Mesendoderm (in vitro differentiated cells): ENCODE results near the gene BTBD18.

ENCODE experiments used
- DNase-seq: peaks from one replicate; pipeline ENCODE4 v3.0.0; 2013
- H2AK5ac ChIP-seq: 2 replicates; pipeline ENCODE4 v1.6.1; 2013; ENCODE audit warnings: low read length, inconsistent platforms
- H2BK120ac ChIP-seq: 2 replicates; pipeline ENCODE4 v1.6.1; 2013; ENCODE audit warnings: low read depth, mild to moderate bottlenecking, low read length, moderate library complexity, mixed read lengths
- H2BK15ac ChIP-seq: replicated peaks from 2 replicates; pipeline ENCODE4 v1.6.1; 2013; ENCODE audit warnings: low read depth, mild to moderate bottlenecking, moderate library complexity
- H2BK5ac ChIP-seq: 2 replicates; pipeline ENCODE4 v1.6.1; 2013; ENCODE audit warnings: low read length, inconsistent platforms
- H3K18ac ChIP-seq: 2 replicates; pipeline ENCODE4 v1.6.1; 2013; ENCODE audit warnings: mild to moderate bottlenecking, low read length, mixed read lengths
- H3K23ac ChIP-seq: one replicate; pipeline ENCODE4 v1.6.1; 2013; ENCODE audit warnings: low read length
- H3K27ac ChIP-seq: 2 replicates; pipeline ENCODE4 v1.5.1; 2013; ENCODE audit warnings: low read depth, mild to moderate bottlenecking, inconsistent platforms, low read length, moderate library complexity
- H3K27me3 ChIP-seq: 2 replicates; pipeline ENCODE4 v1.6.1; 2013; ENCODE audit warnings: low read length, control low read depth, mild to moderate bottlenecking, inconsistent platforms; ENCODE audit not compliant: insufficient read depth, poor library complexity
- H3K36me3 ChIP-seq: 2 replicates; pipeline ENCODE4 v1.6.1; 2013; ENCODE audit warnings: low read length, inconsistent platforms; ENCODE audit not compliant: control insufficient read depth, insufficient read depth
- H3K4ac ChIP-seq: one replicate; pipeline ENCODE4 v1.6.1; 2013; ENCODE audit warnings: low read depth, mild to moderate bottlenecking, low read length, moderate library complexity
- H3K4me1 ChIP-seq: 2 replicates; pipeline ENCODE4 v1.6.1; 2013; ENCODE audit warnings: low read depth, low read length, inconsistent platforms; ENCODE audit not compliant: control insufficient read depth
- H3K4me2 ChIP-seq: 2 replicates; pipeline ENCODE4 v1.6.1; 2013; ENCODE audit warnings: low read length
- H3K4me3 ChIP-seq: 2 replicates; pipeline ENCODE4 v1.5.1; 2013; ENCODE audit warnings: mild to moderate bottlenecking, low read length
- H3K56ac ChIP-seq: one replicate; pipeline ENCODE4 v1.6.1; 2013; ENCODE audit warnings: low read length
- H3K79me1 ChIP-seq: 2 replicates; pipeline ENCODE4 v1.6.1; 2013; ENCODE audit warnings: low read length, inconsistent platforms
- H3K79me2 ChIP-seq: 2 replicates; pipeline ENCODE4 v1.6.1; 2013; ENCODE audit warnings: mild to moderate bottlenecking, low read length; ENCODE audit not compliant: control insufficient read depth, insufficient read depth
- H3K9ac ChIP-seq: 2 replicates; pipeline ENCODE4 v1.6.1; 2013; ENCODE audit warnings: low read length, inconsistent platforms
- H4K5ac ChIP-seq: one replicate; pipeline ENCODE4 v1.6.1; 2013; ENCODE audit warnings: low read length
- H4K8ac ChIP-seq: one replicate; pipeline ENCODE4 v1.6.1; 2013; ENCODE audit warnings: low read depth, mild to moderate bottlenecking, control low read depth, low read length, moderate library complexity
- WGBS: extraction: QIAGEN DNeasy Blood & Tissue Kit; methylation state at CpG from one replicate; pipeline ENCODE4 v1.1.7; 2013; ENCODE audit warnings: low lambda C conversion rate, missing lambda C conversion rate; ENCODE audit not compliant: insufficient coverage; ENCODE audit errors: extremely low coverage; 5-methylcytosine and 5-hydroxymethylcytosine counted together

BTBD18 gene

GRCh38 chr11:57778318-57779037, 26.9 kb upstream of the BTBD18 start:
- peak overlapping the region; percentile 79 for H3K56ac ChIP-seq
- H2BK15ac ChIP-seq: no peak overlapping the region
- no peak overlapping the region for H3K4me3 ChIP-seq
- H3K36me3 ChIP-seq: no peaks in the 10 kb centered on the region
- peaks cover 68% of the 10 kb centered on the region for H3K79me2 ChIP-seq
- H2AK5ac ChIP-seq: no peak overlapping the region
- no peak overlapping the region for H3K4me2 ChIP-seq
- no peak overlapping the region for H3K4ac ChIP-seq
- H3K27ac ChIP-seq: peak overlapping the region; percentile 92
- peaks cover 40% of the 10 kb centered on the region for H3K4me1 ChIP-seq
- no peak overlapping the region for H3K23ac ChIP-seq
- WGBS: no CpG with 5 or more reads among the region's 6 CpGs
- peak overlapping the region; percentile 52 for H2BK5ac ChIP-seq
- DNase-seq: peak; percentile 99
- H4K5ac ChIP-seq: no peak overlapping the region
- H3K27me3 ChIP-seq: no peaks in the 10 kb centered on the region
- no peak overlapping the region for H4K8ac ChIP-seq
- H2BK120ac ChIP-seq: peak overlapping the region; percentile 7
- peak overlapping the region; percentile 61 for H3K18ac ChIP-seq
- peak overlapping the region; percentile 63 for H3K9ac ChIP-seq
- no peaks in the 10 kb centered on the region for H3K79me1 ChIP-seq

- Histone ChIP-seq H3K4me1 (peaks cover 40% of the 10 kb centered on the region), H3K4ac (peak overlapping the region; percentile 93), H3K79me1 (no peaks in the 10 kb centered on the region), H3K4me3 (no peak overlapping the region), H3K23ac (no peak overlapping the region), H2BK120ac (peak overlapping the region; percentile 7), H3K56ac (peak overlapping the region; percentile 79), H2BK15ac (no peak overlapping the region), H2BK5ac (peak overlapping the region; percentile 52), H3K9ac (peak overlapping the region; percentile 63), H3K27me3 (no peaks in the 10 kb centered on the region), H4K8ac (no peak overlapping the region), H3K4me2 (no peak overlapping the region), H2AK5ac (peak overlapping the region; percentile 37), H3K18ac (peak overlapping the region; percentile 61), H3K36me3 (no peaks in the 10 kb centered on the region), H4K5ac (no peak overlapping the region), H3K27ac (peak overlapping the region; percentile 92), H3K79me2 (peaks cover 69% of the 10 kb centered on the region)
- DNase-seq: peak; percentile 66
- no CpG with 5 or more reads among the region's 3 CpGs for WGBS
These were observed 26.3 kb upstream of the BTBD18 start for GRCh38 chr11:57777969-57778317.

- no peak overlapping the region for H3K18ac ChIP-seq
- H3K4me1 ChIP-seq: peaks cover 39% of the 10 kb centered on the region
- WGBS: no CpG with 5 or more reads among the region's 2 CpGs
- H2BK15ac ChIP-seq: no peak overlapping the region
- no peak overlapping the region for H4K5ac ChIP-seq
- no peak overlapping the region for H2AK5ac ChIP-seq
- no peak overlapping the region for H2BK120ac ChIP-seq
- peaks cover 72% of the 10 kb centered on the region for H3K79me2 ChIP-seq
- no peak overlapping the region for H3K9ac ChIP-seq
- H2BK5ac ChIP-seq: no peak overlapping the region
- H3K23ac ChIP-seq: no peak overlapping the region
- DNase-seq: no peak
- H3K56ac ChIP-seq: peak overlapping the region; percentile 57
- no peak overlapping the region for H3K4me3 ChIP-seq
- H3K79me1 ChIP-seq: no peaks in the 10 kb centered on the region
- H3K4me2 ChIP-seq: no peak overlapping the region
- H3K27me3 ChIP-seq: no peaks in the 10 kb centered on the region
- H3K36me3 ChIP-seq: no peaks in the 10 kb centered on the region
- H3K27ac ChIP-seq: peak overlapping the region; percentile 92
- no peak overlapping the region for H3K4ac ChIP-seq
- no peak overlapping the region for H4K8ac ChIP-seq
These were observed 25.1 kb upstream of the BTBD18 start for GRCh38 chr11:57776577-57777210.

- Histone ChIP-seq H3K79me2 (peaks cover 77% of the 10 kb centered on the region), H3K79me1 (no peaks in the 10 kb centered on the region), H3K36me3 (no peaks in the 10 kb centered on the region), H2BK5ac (no peak overlapping the region), H2AK5ac (peak overlapping the region; percentile 35), H3K23ac (no peak overlapping the region), H3K18ac (peak overlapping the region; percentile 62), H4K5ac (no peak overlapping the region), H3K4me1 (peaks cover 39% of the 10 kb centered on the region), H4K8ac (no peak overlapping the region), H3K4ac (no peak overlapping the region), H3K56ac (peak overlapping the region; percentile 62), H3K4me3 (no peak overlapping the region), H3K27ac (peak overlapping the region; percentile 77), H3K4me2 (no peak overlapping the region), H3K9ac (peak overlapping the region; percentile 18), H3K27me3 (no peaks in the 10 kb centered on the region), H2BK15ac (no peak overlapping the region), H2BK120ac (no peak overlapping the region)
- WGBS: no CpG with 5 or more reads among the region's 3 CpGs
- DNase-seq: peak; percentile 94
These were observed 24.5 kb upstream of the BTBD18 start for GRCh38 chr11:57776031-57776521.

GRCh38 chr11:57775491-57775890, 23.9 kb upstream of the BTBD18 start:
- peaks cover 79% of the 10 kb centered on the region for H3K79me2 ChIP-seq
- H2BK5ac ChIP-seq: no peak overlapping the region
- no peaks in the 10 kb centered on the region for H3K36me3 ChIP-seq
- H2AK5ac ChIP-seq: peak overlapping the region; percentile 35
- H4K5ac ChIP-seq: no peak overlapping the region
- H3K79me1 ChIP-seq: no peaks in the 10 kb centered on the region
- H3K56ac ChIP-seq: peak overlapping the region; percentile 62
- no peak overlapping the region for H2BK120ac ChIP-seq
- H3K23ac ChIP-seq: no peak overlapping the region
- H3K27me3 ChIP-seq: no peaks in the 10 kb centered on the region
- peak overlapping the region; percentile 77 for H3K27ac ChIP-seq
- H3K4me2 ChIP-seq: no peak overlapping the region
- H3K4ac ChIP-seq: no peak overlapping the region
- peaks cover 36% of the 10 kb centered on the region for H3K4me1 ChIP-seq
- H4K8ac ChIP-seq: no peak overlapping the region
- no CpG with 5 or more reads among the region's 5 CpGs for WGBS
- H2BK15ac ChIP-seq: no peak overlapping the region
- peak overlapping the region; percentile 62 for H3K18ac ChIP-seq
- H3K4me3 ChIP-seq: no peak overlapping the region
- H3K9ac ChIP-seq: peak overlapping the region; percentile 18
- no peak for DNase-seq
